ENCODE measurements around the gene CFAP57. TPM values are rescaled to one million over a fixed set of nuclear protein-coding genes. Genes with fewer than 3 reads are reported as not detected.

CFAP57 gene
- polyA plus RNA-seq, 6 donors from 2014 or later, result 0.13 to 1.0 (median 0.24) TPM

DNA sequence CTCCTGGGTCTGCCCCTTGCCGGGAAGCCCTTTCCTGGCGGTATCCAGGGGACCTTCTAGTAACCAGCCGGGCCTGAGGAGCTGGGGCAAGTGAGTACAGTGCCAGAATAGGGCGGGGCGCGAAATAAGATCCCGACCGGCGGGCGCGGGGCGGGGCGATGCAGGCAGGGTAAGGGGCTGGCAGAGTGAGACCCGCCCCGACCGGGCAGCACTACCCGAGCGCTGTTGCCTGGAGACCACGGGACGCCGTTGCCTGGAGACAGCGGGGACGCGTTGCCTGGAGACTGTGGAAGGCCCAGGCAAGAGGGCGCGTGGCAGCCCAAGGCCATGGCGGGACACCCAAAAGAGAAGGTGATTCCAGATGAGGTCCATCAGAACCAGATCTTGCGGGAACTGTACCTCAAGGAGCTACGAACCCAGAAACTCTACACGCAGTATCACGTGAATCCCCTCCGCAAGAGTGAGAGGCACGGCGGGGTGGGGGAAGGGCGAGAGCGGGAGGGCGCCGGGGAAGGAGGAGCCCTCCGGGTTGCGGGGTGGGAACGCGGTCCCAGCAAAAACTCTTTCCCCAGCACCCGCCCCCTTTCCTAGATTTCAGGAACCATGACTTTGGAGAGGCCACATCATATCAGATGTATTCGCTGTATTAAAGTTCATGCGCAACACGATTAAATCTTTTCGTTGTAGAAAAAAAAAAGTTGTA, 24.4 kb upstream of the CFAP57 start:
- Mint-ChIP-seq H3K27me3 (peaks cover 62 to 77% (median 72%) of the 10 kb centered on the region in 3 donors), H3K4me3 (peak overlapping the region in 7 of 8 donors; percentile 7 to 67 (median 9)), H3K4me1 (peaks cover 0 to 19% (median 4%) of the 10 kb centered on the region in 3 donors), H3K9me3 (peaks cover 0 to 9% (median 2%) of the 10 kb centered on the region in 7 donors), H3K36me3 (peaks cover 0 to 18% of the 10 kb centered on the region in 2 donors), H3K27ac (no peak overlapping the region)
- peak; percentile 8 for DNase-seq
- peak; percentile 64 to 70 for ATAC-seq (ENCODE audit: low read depth in 2 of 2)

DNA sequence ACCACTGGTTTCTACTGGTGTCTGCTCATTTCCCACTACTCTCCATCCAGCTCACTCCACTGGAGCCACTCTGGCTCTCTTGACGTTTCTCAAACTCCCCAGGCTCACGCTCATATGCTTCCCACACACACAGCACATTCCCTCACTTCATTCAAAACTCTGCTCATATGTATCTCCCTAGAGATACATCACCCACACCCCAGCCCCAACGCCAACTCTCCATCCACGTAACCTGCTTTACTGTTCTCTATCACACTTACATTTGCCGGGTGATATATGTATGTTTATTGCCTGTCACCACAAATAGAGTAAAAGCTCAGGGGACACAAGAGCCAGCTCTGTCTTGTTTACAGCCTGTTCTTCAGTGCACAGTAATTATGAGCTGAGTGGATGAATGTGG, 22.2 kb upstream of the CFAP57 start:
- Mint-ChIP-seq H3K4me1 (peaks cover 0 to 19% (median 4%) of the 10 kb centered on the region in 3 donors), H3K27me3 (peaks cover 43 to 63% (median 51%) of the 10 kb centered on the region in 3 donors), H3K9me3 (peaks cover 0 to 5% (median 0%) of the 10 kb centered on the region in 7 donors), H3K27ac (no peak overlapping the region), H3K36me3 (peaks cover 0 to 15% of the 10 kb centered on the region in 2 donors), H3K4me3 (no peak overlapping the region)
- DNase-seq (no peak), ATAC-seq (ENCODE audit: low read depth in 2 of 2) (no peak)

DNA sequence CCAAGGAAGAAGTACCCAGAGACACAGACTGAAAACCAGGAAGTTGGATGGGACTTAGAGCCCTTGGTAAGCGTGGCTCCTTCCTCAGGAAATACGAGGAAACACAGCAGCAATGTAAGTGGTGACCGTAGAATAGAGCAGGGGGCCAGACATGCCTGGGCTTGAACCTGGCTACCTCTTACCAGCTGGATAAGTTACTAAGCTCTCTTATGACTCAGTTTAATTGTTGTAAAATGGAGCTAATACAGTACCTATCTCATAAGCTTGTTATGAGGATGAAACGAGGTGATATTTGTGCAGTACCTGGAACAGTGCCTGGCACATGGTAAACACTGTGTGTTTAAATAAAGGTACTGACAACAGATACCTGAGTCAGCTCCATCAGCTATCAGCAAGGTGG, 19.3 kb upstream of the CFAP57 start:
- H3K4me1 Mint-ChIP-seq, result peaks cover 0 to 9% (median 8%) of the 10 kb centered on the region in 3 donors
- H3K36me3 Mint-ChIP-seq, result peaks cover 0 to 10% of the 10 kb centered on the region in 2 donors
- H3K27ac Mint-ChIP-seq, result no peak overlapping the region
- peaks cover 0 to 2% (median 0%) of the 10 kb centered on the region in 7 donors for H3K9me3 Mint-ChIP-seq
- peaks cover 29 to 57% (median 41%) of the 10 kb centered on the region in 3 donors for H3K27me3 Mint-ChIP-seq
- H3K4me3 Mint-ChIP-seq, result no peak overlapping the region
- DNase-seq (no peak), ATAC-seq (ENCODE audit: low read depth in 2 of 2) (no peak)

DNA sequence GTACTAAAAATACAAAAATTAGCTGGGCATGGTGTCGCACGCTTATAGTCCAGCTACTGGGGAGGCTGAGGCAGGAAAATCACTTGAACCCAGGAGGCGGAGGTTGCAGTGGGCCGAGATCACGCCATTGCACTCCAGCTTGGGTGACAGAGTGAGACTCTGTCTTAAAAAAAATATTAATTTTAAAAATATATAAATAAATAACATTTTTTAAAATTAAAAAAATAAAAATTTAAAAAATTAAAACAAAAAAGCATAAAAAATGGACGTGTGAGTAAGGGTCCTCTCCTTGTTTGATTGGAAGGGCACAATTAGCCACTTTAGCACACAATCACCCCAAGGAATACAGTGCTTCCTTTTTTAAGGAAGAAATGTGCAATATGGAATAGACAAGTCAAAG, 18.7 kb upstream of the CFAP57 start:
- peaks cover 0 to 9% (median 6%) of the 10 kb centered on the region in 3 donors for H3K4me1 Mint-ChIP-seq
- ATAC-seq (ENCODE audit: low read depth in 2 of 2), result no peak
- H3K9me3 Mint-ChIP-seq, result peaks cover 0 to 2% (median 0%) of the 10 kb centered on the region in 7 donors
- no peak for DNase-seq
- no peak overlapping the region for H3K27ac Mint-ChIP-seq
- peaks cover 27 to 54% (median 39%) of the 10 kb centered on the region in 3 donors for H3K27me3 Mint-ChIP-seq
- H3K36me3 Mint-ChIP-seq, result peaks cover 0 to 9% of the 10 kb centered on the region in 2 donors
- no peak overlapping the region for H3K4me3 Mint-ChIP-seq

DNA sequence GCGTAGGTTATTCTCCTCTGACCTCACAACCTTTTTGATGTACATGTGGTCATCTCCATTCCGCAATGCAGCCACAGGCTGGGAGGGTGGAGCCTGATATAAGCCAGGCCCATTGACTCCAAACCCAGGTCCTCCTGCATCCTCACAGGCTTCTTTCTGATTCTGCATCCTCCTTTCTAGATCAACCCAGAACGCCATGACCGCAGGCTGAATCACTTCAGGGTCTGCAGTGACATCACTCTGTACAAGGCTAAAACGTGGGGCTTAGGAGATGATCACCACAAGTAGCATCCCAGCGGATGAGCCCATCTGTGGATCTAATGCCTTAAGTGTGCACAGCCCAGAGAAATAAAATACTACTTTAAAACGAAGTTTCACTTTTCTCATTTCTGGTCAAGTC, 16.1 kb upstream of the CFAP57 start:
- H3K27ac Mint-ChIP-seq, result peak overlapping the region in 1 of 6 donors; percentile 66
- DNase-seq, result no peak
- peaks cover 0 to 5% (median 0%) of the 10 kb centered on the region in 3 donors for H3K4me1 Mint-ChIP-seq
- H3K4me3 Mint-ChIP-seq, result no peak overlapping the region
- H3K9me3 Mint-ChIP-seq, result no peaks in the 10 kb centered on the region
- no peaks in the 10 kb centered on the region for H3K36me3 Mint-ChIP-seq
- ATAC-seq (ENCODE audit: low read depth in 2 of 2), result no peak
- H3K27me3 Mint-ChIP-seq, result peaks cover 12 to 29% (median 15%) of the 10 kb centered on the region in 3 donors

DNA sequence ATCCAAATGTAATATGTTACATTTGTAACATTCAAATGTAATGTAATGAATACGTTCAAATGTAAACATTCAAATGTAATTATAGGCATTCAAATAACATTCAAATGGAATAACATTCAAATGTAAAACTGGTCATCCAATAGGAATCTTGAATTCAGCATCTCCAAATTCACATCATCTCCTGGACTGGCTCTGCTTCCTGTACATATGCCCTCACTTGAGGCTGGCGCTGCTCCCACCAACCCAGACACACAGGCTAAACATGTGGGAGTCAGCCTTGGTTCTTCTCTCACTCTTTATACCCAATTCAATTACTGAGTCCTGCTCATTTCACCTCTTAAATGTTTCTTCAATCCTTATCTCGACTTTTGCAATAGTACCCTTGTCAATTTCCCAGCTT, 7.0 kb upstream of the CFAP57 start:
- Mint-ChIP-seq H3K9me3 (no peaks in the 10 kb centered on the region), H3K27me3 (no peaks in the 10 kb centered on the region), H3K36me3 (peaks cover 37 to 51% of the 10 kb centered on the region in 2 donors), H3K27ac (peak overlapping the region in 3 of 6 donors; percentile 9 to 29 (median 16)), H3K4me3 (peak overlapping the region in 1 of 8 donors; percentile 28), H3K4me1 (peaks cover 2 to 6% (median 3%) of the 10 kb centered on the region in 3 donors)
- no peak for ATAC-seq (ENCODE audit: low read depth in 2 of 2)
- no peak for DNase-seq

DNA sequence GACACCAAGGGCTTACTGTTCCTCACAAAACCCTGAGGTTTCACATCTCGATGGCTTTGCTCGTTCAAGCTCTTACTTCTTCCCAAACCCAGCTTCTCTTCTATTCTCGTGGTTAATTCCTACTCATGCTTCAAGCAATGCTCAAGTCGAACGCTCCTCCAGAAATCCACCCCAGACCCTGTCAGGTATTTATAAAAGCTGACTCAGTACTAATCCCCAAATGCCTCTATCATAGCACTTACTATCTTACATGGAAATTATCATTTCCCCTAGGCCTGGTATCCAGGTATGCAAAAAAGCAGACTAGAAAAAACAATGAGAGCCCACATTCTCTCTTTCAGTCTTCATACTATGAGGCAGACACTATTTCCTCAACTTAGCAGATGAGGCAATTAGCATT, 6.4 kb upstream of the CFAP57 start:
- Mint-ChIP-seq H3K9me3 (no peaks in the 10 kb centered on the region), H3K27me3 (no peaks in the 10 kb centered on the region), H3K27ac (peak overlapping the region in 3 of 6 donors; percentile 25 to 39 (median 29)), H3K4me1 (peaks cover 5 to 6% (median 5%) of the 10 kb centered on the region in 3 donors), H3K4me3 (peak overlapping the region in 1 of 8 donors; percentile 28), H3K36me3 (peaks cover 39 to 51% of the 10 kb centered on the region in 2 donors)
- ATAC-seq (ENCODE audit: low read depth in 2 of 2), result no peak
- no peak for DNase-seq

DNA sequence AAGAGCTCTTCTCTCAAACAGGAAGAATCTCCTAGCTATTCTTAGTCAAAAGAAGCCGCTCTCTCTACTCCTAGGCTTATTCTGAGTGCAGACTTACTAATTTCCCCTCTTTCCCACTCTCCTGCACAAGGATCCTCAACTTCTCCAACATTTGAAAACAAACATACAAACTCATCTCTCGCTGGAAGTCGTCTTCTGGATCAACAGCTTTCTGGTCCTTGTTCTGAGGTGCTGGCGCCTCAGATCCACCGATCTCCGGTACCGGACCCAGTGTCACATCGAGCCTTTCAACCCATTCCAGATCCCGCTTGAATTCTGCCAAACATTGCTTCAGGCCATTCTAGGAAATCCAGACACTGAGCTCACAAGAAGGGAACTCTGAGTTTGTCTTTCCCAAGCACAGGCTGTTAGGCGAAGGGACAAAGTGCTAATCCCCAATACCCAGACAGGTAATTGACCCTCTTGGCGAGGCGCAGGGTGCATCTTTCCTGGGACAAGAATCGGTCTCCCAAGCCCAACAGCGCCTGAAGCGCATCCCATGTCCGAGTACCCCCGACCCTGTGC, 736 bp upstream of the CFAP57 start:
- H3K4me1 Mint-ChIP-seq, result peaks cover 19 to 27% (median 24%) of the 10 kb centered on the region in 3 donors
- H3K27ac Mint-ChIP-seq, result peak overlapping the region in 4 of 6 donors; percentile 62 to 98 (median 95)
- ATAC-seq (ENCODE audit: low read depth in 2 of 2), result no peak
- H3K36me3 Mint-ChIP-seq, result peaks cover 28 to 29% of the 10 kb centered on the region in 2 donors
- peaks cover 2 to 15% (median 15%) of the 10 kb centered on the region in 3 donors for H3K27me3 Mint-ChIP-seq
- peak overlapping the region; percentile 95 to 100 (median 99) for H3K4me3 Mint-ChIP-seq
- DNase-seq, result no peak
- H3K9me3 Mint-ChIP-seq, result no peaks in the 10 kb centered on the region

DNA sequence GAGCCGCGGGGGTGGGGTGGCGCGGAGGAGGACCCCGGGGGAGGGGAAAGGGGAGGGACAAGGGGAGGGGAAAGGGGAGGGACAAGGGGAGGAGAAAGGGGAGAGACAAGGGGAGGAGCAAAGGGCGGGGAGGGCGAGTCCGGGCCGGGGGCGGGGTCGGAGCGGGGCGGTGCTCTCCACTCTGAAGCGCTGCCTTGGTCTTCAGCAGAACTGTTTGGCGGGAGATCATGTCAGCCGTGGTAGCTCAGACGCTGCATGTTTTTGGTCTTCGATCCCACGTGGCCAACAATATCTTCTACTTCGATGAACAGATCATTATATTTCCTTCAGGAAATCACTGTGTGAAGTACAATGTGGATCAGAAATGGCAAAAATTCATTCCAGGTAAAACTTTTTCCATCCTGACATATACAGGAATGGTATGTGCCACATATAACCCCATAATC, 420 bp downstream of the CFAP57 start:
- H3K27ac Mint-ChIP-seq, result peak overlapping the region; percentile 93 to 99 (median 98)
- no peak for DNase-seq

DNA sequence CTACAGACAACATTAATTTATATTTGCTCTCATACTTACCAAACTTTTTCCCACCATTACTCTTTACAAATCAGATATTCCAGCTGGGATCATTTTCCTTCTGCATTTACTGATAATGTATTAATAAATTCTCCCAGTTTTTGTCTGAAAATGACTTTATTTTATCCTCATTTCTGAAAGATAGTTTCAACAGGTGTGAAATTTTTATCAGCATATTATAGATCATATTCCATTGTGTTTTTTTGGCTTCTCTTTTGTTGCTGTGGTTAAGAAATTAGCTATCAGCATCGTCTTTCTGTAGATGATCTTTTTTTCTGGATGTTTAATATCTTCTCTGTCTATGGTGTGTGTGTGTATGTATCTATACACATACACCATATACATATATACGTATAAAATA, 2.7 kb downstream of the CFAP57 start:
- DNase-seq, result no peak
- H3K36me3 Mint-ChIP-seq, result peaks cover 4 to 12% of the 10 kb centered on the region in 2 donors
- H3K27ac Mint-ChIP-seq, result no peak overlapping the region
- peaks cover 10 to 32% (median 31%) of the 10 kb centered on the region in 3 donors for H3K27me3 Mint-ChIP-seq
- no peaks in the 10 kb centered on the region for H3K9me3 Mint-ChIP-seq
- no peak for ATAC-seq (ENCODE audit: low read depth in 2 of 2)
- no peak overlapping the region for H3K4me3 Mint-ChIP-seq
- peaks cover 19 to 25% (median 23%) of the 10 kb centered on the region in 3 donors for H3K4me1 Mint-ChIP-seq

More for the DNA sequence above, 420 bp downstream of the CFAP57 start:
- H3K36me3 Mint-ChIP-seq, result peaks cover 21 to 27% of the 10 kb centered on the region in 2 donors
- peaks cover 19 to 27% (median 24%) of the 10 kb centered on the region in 3 donors for H3K4me1 Mint-ChIP-seq
- no peaks in the 10 kb centered on the region for H3K9me3 Mint-ChIP-seq
- peak; percentile 76 to 81 for ATAC-seq (ENCODE audit: low read depth in 2 of 2)
- peak overlapping the region; percentile 95 to 100 (median 99) for H3K4me3 Mint-ChIP-seq
- H3K27me3 Mint-ChIP-seq, result peaks cover 10 to 26% (median 26%) of the 10 kb centered on the region in 3 donors

DNA sequence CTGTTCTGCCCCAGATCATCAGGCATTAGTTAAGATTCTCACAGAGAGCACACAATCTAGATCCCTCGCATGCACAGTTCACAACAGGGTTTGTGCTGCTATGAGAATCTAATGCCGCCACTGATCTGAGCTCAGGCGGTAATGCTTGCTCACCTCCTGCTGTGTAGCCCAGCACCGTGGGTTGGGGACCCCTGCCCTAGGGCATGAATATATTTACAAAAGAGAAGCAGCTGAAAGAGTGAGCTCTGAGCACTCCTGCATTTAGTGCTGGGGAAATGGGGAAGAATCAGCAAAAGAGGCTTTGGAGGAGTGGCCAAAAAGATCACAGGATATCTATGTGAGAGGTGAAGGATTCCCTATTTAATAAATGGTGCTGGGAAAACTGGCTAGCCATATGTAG, 5.6 kb downstream of the CFAP57 start:
- ATAC-seq (ENCODE audit: low read depth in 2 of 2), result no peak
- H3K27me3 Mint-ChIP-seq, result peaks cover 10 to 46% (median 42%) of the 10 kb centered on the region in 3 donors

DNA sequence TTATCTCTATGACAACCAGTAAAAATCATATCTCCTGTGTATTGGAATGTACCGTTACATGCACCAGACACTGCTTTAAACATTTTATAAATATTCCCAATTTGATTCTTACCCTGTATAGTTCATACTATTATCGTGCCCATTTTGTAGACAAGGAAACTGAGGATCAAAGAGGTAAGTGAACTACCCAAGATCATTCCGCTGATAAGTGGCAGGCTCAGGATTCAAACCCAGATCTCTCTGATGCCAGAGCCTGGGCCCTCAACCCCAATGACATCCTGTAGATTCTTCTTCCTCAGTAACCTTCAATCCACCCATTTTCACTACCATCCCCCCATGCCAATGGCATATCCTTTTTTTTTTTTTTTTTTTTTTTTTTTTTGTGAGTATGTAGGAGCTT, 12.3 kb downstream of the CFAP57 start:
- ATAC-seq (ENCODE audit: low read depth in 2 of 2) (no peak), DNase-seq (no peak)
- H3K36me3 Mint-ChIP-seq, result peaks cover 0 to under 1% of the 10 kb centered on the region in 2 donors
- H3K4me3 Mint-ChIP-seq, result no peak overlapping the region
- peaks cover 0 to 10% (median 0%) of the 10 kb centered on the region in 7 donors for H3K9me3 Mint-ChIP-seq
- H3K4me1 Mint-ChIP-seq, result no peaks in the 10 kb centered on the region
- H3K27me3 Mint-ChIP-seq, result peaks cover 11 to 32% (median 22%) of the 10 kb centered on the region in 3 donors
- H3K27ac Mint-ChIP-seq, result peak overlapping the region in 1 of 6 donors; percentile 15

More for the DNA sequence above, 5.6 kb downstream of the CFAP57 start:
- no peak for DNase-seq
- Mint-ChIP-seq H3K36me3 (peaks cover 0 to 12% of the 10 kb centered on the region in 2 donors), H3K4me1 (peaks cover 5 to 6% (median 6%) of the 10 kb centered on the region in 3 donors), H3K27ac (no peak overlapping the region), H3K4me3 (no peak overlapping the region), H3K9me3 (no peaks in the 10 kb centered on the region)

DNA sequence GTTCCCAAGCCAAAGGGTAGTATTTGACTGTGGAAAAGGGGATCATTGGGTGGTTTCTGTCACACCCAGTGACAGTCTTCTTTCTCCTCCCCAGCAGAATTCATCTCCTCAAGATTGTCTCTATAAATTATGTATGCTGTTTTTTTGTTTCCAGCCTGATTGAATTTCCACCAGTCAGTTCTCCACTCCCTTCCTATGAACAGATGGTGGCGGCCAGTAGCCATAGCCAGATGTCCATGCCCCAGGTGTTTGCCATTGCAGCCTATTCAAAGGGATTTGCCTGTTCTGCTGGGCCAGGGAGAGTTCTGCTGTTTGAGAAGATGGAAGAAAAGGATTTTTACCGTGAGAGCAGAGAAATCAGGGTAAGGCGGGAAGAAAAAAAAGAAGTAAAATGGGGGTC, 12.9 kb downstream of the CFAP57 start:
- DNase-seq (no peak), ATAC-seq (ENCODE audit: low read depth in 2 of 2) (no peak)
- Mint-ChIP-seq H3K9me3 (peaks cover 0 to 16% (median 0%) of the 10 kb centered on the region in 7 donors), H3K4me1 (no peaks in the 10 kb centered on the region), H3K4me3 (no peak overlapping the region), H3K27me3 (peaks cover 17 to 32% (median 28%) of the 10 kb centered on the region in 3 donors), H3K36me3 (peaks cover 0 to 7% of the 10 kb centered on the region in 2 donors), H3K27ac (no peak overlapping the region)
